ENCODE data around the gene VAV2.

The VAV2 gene

DNA sequence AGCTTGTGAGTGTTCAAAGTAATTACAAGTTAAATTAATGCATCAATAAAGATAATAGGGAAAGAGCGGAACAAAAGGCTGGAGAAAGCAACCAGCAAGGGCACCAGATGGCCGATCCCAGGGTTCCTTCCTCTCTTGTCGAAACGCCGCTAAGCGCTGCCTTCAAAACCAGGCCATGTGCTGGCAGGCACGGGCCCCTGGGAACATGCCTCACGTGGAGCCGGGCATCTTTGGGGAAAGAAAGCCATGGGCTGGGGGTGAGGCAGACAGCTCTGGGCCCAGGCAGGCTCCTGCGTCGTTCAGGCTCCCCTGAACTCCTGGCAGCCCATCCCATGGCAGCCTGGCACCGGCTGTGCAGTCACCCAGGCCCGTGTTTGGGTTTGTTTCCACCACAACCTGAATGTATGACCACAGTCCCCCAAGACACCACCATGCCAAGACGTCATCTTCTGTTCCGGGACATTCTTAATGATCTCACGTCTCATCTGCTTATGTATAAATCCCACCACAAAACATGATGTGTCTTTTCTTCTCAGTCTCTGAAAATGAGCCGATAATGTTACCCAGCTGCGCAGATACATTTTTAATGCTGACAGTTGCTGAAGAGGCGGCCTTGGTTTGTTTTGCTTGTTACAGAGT is 143.5 kb downstream of the VAV2 start:
- DNase-seq, result no peak

DNA sequence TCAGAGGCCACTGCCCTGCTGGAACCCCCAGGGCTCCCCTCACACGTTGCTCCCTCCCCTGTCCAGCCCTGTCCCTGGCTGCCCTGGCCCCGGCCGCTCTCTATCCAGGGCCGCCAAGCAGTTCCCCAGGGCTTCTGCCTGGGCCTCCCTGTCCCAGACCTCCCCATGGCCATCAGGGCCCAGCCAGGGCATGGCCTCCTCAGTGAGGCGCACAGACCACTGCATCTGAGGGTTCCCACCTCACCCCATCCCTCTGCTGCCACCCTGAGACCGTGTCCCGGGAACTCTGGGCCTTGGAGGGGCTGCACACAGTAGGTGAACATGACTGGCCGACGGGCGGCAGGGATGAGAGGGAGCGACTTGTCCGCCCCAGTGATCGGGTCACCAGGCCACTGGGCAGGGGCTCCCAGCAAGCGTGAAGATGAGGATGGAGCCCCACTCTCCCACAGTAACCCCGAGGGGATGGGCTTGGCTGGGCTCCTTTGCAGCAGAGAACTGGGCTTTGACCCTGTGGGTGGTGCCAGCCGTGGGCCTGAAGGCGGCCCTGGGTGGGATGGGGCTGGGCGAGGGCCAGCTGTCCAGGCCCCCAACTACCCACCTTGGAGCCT is 145.5 kb downstream of the VAV2 start:
- DNase-seq, result no peak

DNA sequence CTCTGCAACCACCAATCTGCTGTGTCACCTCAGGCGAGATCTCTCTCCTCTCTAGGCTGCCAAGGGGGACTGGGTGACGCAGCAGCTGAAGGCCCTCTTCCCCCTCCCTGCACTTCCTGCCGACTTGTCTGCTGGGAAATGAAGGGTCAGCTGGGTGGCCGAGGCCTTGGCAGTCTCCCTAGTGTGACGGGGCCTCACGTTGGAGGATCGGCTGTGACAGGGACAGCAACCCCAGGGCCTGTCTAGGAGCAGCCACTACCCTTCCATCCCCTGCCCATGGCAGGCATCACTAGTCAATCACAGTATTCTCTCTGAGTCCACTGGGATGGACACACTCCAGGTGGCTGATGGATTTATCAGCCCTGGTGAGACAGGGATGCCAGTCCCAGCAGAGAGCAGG is 146.7 kb downstream of the VAV2 start:
- no peak for DNase-seq

DNA sequence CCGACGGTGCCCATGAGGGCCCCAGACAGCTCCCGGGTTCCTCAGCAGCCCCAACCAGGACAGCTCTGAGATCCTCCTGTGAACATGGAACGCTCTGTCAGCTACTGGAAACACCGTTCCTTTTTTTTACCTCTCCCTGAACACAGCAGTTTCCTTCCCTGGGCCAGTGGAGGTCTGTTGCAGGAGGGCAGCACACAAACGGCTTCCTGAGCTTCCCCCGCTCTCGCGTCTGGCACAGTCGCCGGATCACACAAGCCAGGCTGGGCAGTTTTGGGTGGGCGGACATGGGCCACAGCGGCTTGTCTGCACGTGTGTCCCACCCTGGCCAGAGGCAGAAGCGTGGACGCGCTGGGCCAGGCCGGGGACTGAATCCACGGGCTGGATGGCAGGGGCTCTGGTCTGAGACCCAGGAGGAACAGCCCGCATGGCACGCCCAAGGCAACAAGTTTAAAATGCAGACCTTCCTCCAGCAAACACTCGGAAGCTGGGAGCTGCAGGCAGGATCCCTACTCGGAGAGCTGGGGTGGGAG is 147.2 kb downstream of the VAV2 start:
- DNase-seq, result no peak

DNA sequence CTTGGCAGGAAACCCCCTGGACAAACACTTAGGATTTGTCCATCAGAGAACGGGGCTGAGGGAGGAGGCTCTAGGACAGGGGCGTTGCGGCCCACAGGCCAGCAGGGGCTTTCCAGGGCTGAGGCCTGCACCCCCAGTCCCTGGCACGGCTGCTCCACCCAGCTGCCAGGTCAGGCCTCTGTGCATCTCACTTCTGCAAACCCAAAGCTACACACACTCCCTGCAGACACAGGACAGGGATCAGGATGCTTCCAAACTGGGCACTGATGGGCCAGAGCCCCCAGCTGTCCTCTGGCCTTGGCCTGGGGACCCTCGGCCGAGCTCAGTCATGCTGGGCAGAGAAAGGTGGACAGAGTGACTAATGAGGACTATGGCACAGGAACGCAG is 147.7 kb downstream of the VAV2 start:
- DNase-seq, result no peak

DNA sequence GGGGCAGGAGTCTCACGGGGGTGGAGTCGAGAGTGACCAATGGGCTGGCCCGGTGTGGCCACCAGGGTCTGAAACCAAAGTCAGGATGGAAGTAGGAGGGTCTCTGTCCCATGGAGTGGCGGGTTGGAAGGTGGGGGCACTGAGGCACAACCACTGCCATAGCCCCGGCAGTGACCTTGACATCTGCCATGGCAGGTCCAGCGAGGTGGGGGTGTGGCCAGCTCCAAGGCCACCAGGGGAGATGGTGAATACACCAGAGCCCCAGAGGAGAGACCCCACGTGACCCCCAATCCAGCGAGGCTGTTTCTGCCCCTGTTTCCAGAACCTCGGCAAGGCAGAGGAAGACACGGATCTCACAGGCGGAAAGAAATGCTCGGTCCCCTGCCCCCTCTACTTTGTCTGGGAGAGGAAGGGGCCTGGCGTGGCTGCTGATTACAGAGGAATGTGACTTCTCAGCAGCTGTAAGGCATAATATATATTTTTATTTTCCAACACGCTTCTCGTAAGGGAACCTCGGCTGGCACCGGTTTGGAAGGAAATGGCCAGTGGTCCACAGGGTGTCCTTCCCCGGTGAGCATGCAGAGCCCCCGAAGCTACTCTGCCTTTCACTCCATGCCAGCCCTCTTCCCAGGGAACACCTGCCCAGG is 148.2 kb downstream of the VAV2 start:
- DNase-seq, result no peak

DNA sequence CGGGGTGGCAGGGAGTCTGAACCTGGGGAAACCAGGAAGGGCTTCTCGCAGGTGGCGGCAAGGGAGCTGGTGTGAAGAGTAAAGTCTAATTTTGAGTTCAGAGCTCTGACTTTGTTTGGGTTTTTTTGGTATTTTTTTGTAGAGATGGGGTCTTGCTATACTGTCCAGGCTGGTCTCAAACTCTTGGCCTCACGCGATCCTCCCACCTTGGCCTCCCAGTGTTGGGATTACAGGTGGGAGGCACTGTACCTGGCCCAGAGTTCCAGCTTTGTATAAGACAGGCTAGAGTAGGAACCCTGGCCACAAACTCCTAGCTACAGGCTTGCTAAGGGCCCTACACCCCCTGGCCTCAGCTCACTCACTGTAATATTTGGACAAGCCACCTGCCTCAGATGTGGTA is 148.9 kb downstream of the VAV2 start:
- DNase-seq, result no peak

DNA sequence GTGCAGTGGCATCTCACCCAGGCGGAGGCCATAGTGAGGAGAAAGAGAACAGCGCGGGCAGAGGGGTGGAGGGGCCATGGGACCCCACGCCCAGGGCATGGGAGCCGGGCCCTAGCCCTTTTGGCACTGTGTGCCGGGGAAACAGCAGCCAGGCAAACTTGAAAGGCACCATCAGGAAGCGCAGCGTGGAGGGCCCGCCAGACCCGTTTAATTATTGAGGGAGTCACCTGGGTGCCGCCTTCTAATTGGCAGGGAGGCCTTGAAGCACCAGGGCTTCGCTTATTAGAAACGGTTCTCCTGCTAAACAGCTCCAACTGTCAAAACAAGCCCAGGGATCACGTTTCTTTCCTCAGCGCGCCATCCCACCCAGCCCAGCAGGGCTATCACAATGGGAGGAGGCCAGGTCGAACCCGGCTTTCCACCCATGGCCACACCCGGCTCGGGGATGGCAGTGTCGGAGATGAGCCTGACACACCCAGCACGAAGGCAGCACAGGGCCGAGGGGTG is 149.3 kb downstream of the VAV2 start:
- DNase-seq, result no peak

DNA sequence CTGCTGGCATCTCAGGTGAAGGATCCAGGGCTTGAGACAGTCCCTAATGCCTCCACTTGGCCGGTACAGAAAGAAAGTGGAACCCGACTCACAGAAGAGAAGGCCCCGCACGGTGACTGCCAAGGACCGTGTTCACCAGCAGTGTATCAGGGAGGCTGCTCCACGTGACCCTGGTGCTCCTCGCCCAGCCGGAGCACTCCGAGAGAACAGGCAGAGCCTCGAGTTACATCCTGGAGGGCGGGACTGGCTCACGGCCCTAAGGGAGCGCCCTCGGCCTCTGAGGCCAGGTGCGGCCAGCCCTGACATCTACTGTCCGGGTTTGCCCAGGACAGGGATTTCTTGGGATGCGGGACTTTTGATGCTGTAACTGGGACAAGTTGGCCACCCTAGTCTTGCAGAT is 149.9 kb downstream of the VAV2 start:
- no peak for DNase-seq

DNA sequence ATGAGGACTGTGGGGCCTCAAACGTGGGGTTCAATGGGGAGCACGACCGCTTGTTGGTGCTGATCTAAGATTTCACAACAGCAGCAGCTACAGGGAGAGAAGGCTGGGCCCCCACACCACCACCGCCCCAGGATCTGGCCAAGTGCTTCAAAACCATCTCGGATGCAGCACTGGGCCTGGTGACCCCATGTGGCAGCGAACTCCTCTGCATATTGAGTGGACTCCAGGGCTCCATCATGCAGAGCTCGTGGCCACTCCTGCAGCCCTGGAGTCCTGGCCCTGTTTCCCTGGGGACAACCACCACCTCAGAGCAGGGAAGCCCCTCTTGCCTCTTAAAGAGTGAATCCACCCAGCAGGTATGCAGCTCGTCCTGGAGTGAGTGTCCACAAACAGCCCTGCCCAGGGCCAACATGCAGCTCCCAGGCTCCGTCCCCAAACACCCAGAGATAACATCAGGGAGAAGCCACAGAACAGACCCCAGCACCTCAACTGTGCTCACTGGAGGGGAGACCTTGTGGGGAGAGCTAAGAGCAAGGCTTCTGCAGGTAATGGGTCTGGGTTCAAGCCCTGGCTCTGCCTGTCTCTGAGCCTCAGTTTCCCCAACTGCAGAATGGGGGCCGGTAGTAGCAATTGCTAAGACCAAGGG is 150.8 kb downstream of the VAV2 start:
- DNase-seq, result no peak

DNA sequence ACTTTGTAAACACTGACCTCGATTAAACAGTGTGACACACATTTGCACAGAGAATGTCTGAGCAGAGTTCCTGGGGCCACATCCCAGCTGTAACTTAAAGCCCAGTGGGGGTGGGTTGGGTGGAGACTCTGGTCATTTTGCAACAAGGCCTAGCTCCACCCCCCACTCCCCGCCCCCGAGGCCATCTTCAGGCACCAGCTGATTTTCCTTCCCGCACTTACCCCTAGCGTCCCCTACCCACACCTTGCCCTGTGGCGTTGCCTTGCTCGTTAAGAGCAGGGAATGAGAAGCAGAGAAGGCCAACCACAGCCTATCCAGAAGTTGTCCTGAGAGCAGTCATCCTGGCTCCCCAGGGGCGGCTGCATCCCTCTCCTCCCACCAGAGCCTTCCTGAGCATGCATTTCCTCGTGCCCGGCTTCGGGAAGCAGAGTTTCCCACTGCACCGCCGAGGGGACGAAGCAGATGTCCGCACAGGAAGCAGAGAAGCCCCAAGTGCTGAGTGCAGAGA is 152.2 kb downstream of the VAV2 start:
- DNase-seq, result no peak

DNA sequence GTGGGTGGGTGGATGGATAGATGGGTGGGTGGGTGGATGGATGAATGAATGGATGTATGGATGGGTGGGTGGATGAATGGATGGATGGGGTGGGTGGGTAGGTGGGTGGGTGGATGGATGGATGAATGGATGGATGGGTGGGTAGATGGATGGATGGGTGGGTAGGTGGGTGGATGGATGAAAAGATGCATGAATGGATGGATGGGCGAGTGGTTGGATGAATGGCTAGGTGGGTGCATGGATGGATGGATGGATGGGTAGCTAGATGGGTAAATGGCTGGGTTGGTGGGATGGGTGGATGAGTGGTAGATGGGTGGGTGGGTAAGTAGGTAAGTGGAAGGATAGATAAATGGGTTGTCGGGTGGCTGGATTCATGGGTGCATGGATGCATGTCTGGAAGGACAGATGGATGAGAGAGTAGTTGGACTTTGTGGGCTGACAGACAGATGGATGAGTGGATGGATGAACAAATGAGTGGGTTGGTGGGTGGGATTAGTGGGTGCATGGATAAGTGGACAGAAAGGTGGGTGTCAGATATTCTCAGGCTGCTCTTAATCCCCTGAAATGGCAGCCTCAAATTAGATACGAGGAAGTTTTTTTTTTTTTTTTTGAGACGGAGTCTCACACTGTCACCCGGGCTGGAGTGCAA is 153.1 kb downstream of the VAV2 start:
- no peak for DNase-seq

DNA sequence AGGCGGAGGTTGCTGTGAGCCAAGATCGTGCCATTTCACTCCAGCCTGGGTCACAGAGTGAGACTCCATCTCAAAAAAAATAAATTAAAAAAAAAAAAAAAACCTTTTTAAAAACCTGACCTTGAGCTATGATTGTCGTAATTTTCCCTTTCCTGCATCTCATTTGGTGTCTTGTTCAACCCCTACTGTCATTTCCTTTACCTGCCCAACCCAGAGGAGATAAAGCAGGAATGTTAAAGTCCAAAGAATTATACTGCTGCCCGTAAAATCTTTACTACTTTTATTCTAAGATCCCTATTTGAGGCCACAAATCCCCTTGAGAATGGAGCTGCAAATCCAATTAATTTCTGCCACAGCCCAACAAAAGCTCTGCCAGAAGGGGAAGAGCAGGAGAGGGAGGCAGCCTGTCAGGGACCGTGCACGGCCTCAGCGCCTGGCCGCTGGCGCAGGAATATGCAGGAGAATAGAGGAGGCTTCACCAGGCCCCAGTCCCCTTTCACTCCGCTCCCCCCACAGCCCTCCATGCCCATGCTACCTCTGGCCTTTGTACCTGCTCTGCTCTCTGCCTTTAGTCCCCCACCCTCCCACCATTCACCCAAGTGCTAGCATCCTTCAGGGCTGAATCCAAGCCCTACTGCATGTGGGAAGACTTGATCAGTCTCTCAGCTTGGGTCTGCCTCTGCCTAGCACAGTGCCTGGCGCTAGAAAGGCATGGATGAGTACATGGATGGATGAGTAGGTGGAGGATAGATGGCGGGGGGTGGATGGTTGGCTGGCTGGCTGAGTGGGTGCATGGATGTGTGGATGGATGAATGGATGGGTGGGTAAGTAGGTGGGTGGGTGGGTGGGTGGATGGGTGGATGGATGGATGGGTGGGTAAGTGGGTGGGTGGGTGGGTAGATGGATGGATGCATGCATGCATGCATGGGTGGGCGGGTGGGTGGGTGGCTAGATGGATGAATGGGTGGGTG is 154.2 kb downstream of the VAV2 start:
- DNase-seq, result no peak

DNA sequence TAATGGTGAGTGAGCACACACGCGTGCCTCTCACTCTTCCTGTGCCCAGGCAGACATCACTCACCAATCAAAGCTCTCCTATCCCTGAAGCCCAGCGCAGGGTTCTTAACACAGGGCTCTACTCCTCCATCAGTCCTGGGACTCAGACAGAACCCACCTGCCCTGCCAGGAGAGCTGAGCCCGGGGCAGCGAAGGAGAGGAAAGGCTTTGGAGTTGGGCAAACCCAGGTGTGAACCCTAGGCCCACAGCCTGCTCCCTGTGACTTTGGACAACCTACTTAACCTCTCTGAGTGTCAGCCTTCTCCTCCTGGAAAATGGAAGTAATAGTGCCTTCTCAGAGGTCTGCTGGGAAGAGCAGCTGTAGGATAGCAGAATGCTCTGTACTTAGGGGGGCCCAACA is 155.3 kb downstream of the VAV2 start:
- DNase-seq, result no peak

DNA sequence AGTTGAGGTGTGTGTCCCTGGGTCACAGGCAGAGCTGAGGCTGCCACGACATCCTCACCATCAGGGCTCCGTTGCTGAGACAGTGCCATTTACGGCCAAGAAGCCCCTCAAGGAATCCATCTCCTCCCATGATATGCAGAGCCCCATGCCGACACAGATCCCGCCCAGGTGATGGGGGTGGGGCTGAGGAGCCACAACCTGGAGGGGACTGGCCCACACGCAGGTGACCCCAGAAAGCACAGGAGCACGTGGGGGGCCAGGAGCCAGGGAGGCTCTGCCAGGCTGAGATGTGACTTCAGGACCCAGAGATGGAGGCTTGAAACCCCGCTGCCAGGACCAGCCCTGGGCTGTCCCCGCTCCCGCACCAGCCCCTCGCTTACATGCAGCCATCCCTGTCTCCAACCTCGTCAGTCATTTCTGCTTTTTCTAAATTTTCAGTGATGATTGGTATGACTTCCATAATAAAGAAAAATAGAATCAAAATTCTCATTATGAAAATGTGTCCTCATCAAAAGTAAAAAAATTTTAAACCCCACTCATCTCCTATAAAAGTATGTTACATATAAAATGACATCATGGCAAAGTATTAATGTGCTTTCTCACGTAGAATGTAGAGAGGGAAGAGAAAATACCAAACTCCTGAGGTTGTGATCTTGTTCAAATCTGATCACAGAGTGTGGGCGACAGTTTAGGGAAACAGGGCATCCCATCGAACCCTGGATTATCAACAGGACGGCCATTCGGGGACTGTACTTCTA is 155.9 kb downstream of the VAV2 start:
- no peak for DNase-seq

DNA sequence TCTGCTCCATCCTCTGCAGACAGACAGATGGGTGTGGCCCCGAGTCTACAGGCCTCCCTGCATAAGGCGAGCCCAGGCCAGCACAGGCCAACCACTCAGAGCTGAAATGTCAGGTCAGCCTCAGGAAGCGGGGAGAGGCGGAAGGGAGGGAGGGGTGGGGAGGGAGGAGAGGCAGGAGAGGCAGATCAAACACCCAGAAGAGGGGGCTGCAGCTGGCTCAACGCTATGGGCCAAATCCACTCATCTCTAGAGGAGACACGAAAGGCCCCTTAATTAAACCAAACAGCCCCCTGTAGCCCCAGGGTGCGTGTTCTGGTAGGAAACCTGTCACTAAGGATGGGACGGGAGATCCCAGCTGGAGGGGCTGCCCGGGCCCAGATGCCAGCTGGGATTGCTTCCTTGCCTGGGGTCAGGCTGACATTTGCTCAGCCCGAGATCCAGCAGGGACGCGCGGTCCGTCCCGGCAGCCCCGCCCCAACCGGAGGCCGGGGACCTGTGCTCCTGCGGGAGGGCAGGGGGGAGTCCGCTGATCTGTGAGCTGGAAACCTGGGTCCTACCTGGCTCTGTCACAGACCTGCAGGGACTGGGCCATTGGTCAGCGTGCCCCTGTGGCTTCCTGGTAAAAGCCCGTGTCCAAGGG is 156.7 kb downstream of the VAV2 start:
- no peak for DNase-seq

DNA sequence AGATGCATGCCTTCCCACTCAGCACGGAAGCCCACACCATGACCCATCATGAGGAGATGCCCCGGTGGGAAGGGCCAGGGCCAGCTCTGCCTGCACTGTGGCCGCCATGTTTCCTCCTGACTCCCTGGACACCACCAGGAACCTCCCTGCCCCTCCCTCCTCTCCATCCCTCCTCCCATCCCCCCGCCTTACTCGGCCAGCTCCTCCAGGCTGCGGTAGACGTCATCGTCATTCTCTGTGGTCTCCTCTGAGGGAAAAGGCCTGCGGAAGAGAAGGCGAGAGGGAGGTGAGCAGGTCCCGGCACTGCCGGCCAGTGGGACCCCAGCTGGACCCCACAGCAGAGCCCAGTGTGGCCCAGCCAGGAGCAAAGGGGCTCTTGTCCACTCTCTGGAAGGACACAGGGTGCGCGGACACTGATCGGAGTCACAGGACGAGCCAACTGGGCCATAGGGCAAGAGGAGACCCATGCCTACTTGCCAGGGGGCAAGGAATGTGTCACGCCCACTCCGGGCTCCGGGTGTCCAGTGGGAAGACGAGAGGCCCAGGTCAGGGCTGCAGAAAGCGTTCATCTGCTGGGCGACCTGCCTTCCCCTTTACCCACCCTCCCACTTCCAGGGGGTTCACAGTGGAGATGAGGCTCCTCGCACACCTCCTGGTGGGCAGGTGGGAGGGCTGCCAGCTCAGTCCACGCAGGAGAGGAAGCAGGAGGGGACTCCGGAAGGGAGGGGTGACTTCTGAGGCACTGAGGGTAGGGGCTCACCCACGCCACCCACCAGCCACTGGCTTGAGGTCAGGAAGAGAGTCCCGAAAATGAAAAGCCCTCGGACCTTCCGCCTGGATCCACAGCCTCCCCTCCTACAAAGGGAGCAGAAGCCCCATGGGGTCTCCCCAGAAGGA is 157.8 kb downstream of the VAV2 start:
- no peak for DNase-seq

DNA sequence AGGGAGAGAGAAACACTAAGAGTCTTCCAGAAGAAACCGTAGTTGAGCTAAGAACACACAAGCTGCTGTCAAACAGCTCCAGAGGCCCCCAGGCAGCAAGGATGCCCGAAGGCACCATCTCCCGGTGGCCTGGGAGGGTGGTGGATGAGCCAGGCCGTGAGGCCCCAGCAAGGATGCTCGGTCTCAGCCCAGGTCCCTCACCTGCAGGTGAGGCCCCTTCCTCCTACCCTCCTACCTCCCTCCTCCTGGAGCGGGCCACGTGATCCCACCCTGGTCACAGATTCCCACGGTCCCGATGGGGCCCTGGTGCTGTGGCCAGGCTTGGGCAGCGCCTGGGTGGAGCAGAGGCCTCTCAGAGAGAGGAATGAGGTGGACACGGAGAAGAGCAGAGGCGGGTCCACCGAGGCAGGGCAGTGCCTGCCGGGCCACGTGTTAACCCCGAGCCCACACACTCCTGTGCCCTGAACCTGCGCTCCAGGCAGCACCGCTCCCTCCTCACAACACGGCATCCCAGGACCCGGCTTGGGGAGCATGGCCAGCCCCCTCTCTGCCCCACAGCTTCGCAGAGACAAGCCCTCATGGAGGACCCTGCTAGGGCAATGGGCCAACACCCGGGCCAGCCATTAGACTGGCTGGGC is 158.6 kb downstream of the VAV2 start:
- DNase-seq, result no peak

DNA sequence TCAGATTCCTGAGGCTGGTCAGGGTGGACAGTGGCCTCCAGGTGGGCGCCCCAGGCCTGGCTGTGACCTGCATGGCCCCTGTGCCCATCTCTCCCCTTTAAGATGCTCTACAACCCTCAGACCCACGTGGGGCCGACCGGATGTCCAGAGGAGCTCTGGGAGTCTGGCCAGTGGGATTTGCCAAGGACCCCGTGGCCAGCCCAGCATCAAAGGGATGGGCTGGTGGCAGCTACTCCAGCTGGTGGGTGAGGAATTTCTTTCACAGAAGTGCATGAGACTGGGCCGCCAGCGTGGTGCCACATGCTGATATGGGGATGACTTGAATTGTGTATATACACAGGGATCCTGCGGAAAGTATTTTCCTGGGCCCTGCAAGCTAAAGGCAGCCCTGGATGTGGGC is 159.2 kb downstream of the VAV2 start:
- no peak for DNase-seq

All from CD4-positive, alpha-beta T cell treated with Interleukin-4 for 4 hours (primary cell).